ENCODE measurements around the gene STOML1.

DNA sequence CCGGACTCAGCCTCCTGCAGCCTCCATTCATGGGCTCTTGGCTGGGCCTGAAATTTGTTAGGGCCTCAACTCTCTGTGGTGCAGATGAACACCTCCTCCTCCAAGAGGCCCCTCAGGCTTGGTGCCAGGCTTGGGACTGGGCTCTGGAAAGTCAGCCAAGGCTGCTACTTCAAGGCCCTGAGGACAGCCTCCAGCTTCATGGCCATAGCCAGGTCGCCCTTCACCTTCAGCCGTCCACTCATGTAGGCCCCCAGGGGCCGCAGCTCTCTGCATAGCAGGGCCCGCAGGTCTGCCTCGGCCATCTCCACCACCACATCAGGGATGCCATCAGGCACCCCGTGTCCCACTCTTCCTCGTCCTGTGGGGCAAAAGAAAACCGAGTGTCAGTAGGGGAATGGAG lies 8.3 kb downstream of the STOML1 start:
- no peak for TF ChIP-seq EZH2 (IDR thresholded peaks at IDR 0.05)
- no peak for TF ChIP-seq POLR2AphosphoS5 (IDR thresholded peaks at IDR 0.05; ENCODE audit: borderline replicate concordance, low read depth, low read length)
- TF ChIP-seq FOXP2 (optimal IDR thresholded peaks at IDR 0.05; ENCODE audit: control extremely low read depth, extremely low read length, insufficient read depth): no peak

All from SK-N-MC (cell line).